ENCODE data around the gene ACTR6. TPM values are rescaled to one million over a fixed set of nuclear protein-coding genes. Genes with fewer than 3 reads are reported as not detected.

The ACTR6 gene
- total and polyA plus RNA-seq, 10 of the 15 experiments (the other 5 are each of a cell fraction or from before 2014, with no cell fraction given): 17.4 to 62.4 (median 40.5) TPM

- peak; percentile 85 for TF ChIP-seq ZBTB40 (IDR thresholded peaks at IDR 0.05; ENCODE audit: borderline replicate concordance)
- peak; percentile 32 to 57; a peak in 3 of 4 replicates for TF ChIP-seq IKZF2 (IDR thresholded peaks at IDR 0.05)
- TF ChIP-seq E4F1 (IDR thresholded peaks at IDR 0.05; ENCODE audit: borderline replicate concordance, partially characterized antibody): no peak
- peak; percentile 31; the same call in 1 of the 2 replicates for TF ChIP-seq RELB (IDR thresholded peaks at IDR 0.05; ENCODE audit: low read depth)
- peak; percentile 58 for TF ChIP-seq SP1 (IDR thresholded peaks at IDR 0.05; ENCODE audit: low read depth, low read length)
- peak; percentile 78; the same call in 1 of the 2 replicates for TF ChIP-seq CREM (IDR thresholded peaks at IDR 0.05; ENCODE audit: low read depth)
- peak; percentile 62; the same call in 1 of the 2 replicates for TF ChIP-seq ATF2 (IDR thresholded peaks at IDR 0.05; ENCODE audit: low read length)
- peak; percentile 66; the same call in 1 of the 2 replicates for TF ChIP-seq EED (IDR thresholded peaks at IDR 0.05; ENCODE audit: low read depth)
- TF ChIP-seq POLR2A (IDR thresholded peaks at IDR 0.05; ENCODE audit: low read depth, low read length): peak; percentile 74
- peak in 1 of 2 experiments; percentile 93; a peak in 2 of 3 replicates for TF ChIP-seq EGR1 (IDR thresholded peaks at IDR 0.05; ENCODE audit: borderline replicate concordance in 1 of 2, low read depth in 2 of 2, low read length in 2 of 2)
- peak; percentile 8; the same call in 1 of the 2 replicates for TF ChIP-seq SPI1 (IDR thresholded peaks at IDR 0.05; ENCODE audit: borderline replicate concordance, insufficient read depth, low read depth, low read length)
- TF ChIP-seq IKZF1 (conservative IDR thresholded peaks at IDR 0.05): peak; percentile 73
- TF ChIP-seq RUNX3 (IDR thresholded peaks at IDR 0.05; ENCODE audit: low read length): peak; percentile 33; the same call in 1 of the 2 replicates
- TF ChIP-seq CBX3 (IDR thresholded peaks at IDR 0.05; ENCODE audit: borderline replicate concordance, low read depth): no peak
- peak; percentile 95 for TF ChIP-seq PKNOX1 (IDR thresholded peaks at IDR 0.05)
- TF ChIP-seq E2F4 (IDR thresholded peaks at IDR 0.05; ENCODE audit: low read depth, low read length): peak; percentile 77
Measured at GRCh38 chr12:100266835-100267602, 66.4 kb downstream of the ACTR6 start, which contains the start of the genes DEPDC4 and SCYL2 (continued).

Data from GM12878 (cell line).